Suppressor macrophage treated with lipopolysaccharide for 1 hour (primary cell): ENCODE measurements around the gene ESPNL.

Experiments used
- DNase-seq, 3 donors: peaks; one replicate each; pipeline ENCODE4 v3.0.0-alpha.2; 2020 to 2022

The ESPNL gene

GRCh38 chr2:238080518-238080917 lies 19.6 kb upstream of the ESPNL start:
- DNase-seq: no peak

- DNase-seq: no peak
Measured at GRCh38 chr2:238081150-238081549, 19.0 kb upstream of the ESPNL start.

GRCh38 chr2:238081561-238081960 lies 18.6 kb upstream of the ESPNL start:
- DNase-seq: no peak

GRCh38 chr2:238082151-238082550 lies 18.0 kb upstream of the ESPNL start:
- no peak for DNase-seq

GRCh38 chr2:238082827-238083226 lies 17.3 kb upstream of the ESPNL start:
- no peak for DNase-seq

- no peak for DNase-seq
Measured at GRCh38 chr2:238083919-238084318, 16.2 kb upstream of the ESPNL start.

- no peak for DNase-seq
Measured at GRCh38 chr2:238084761-238085160, 15.4 kb upstream of the ESPNL start.

GRCh38 chr2:238085899-238086298 lies 14.2 kb upstream of the ESPNL start:
- DNase-seq: no peak

- DNase-seq: peak; percentile 22 to 42 (median 38)
Measured at GRCh38 chr2:238087211-238087610, 12.9 kb upstream of the ESPNL start.

GRCh38 chr2:238090887-238091286 lies 9.3 kb upstream of the ESPNL start:
- DNase-seq: no peak

- no peak for DNase-seq
Measured at GRCh38 chr2:238091436-238092060, 8.6 kb upstream of the ESPNL start.

- no peak for DNase-seq
Measured at GRCh38 chr2:238092486-238093035, 7.6 kb upstream of the ESPNL start.

- DNase-seq: no peak
Measured at GRCh38 chr2:238093181-238094140, 6.7 kb upstream of the ESPNL start.

- no peak for DNase-seq
Measured at GRCh38 chr2:238094438-238095022, 5.6 kb upstream of the ESPNL start.

- no peak for DNase-seq
Measured at GRCh38 chr2:238095143-238095542, 5.0 kb upstream of the ESPNL start.

GRCh38 chr2:238096311-238097011 lies 3.7 kb upstream of the ESPNL start:
- no peak for DNase-seq

GRCh38 chr2:238097201-238097987 lies 2.7 kb upstream of the ESPNL start:
- no peak for DNase-seq

- peak; percentile 54 to 65 (median 61) for DNase-seq
Measured at GRCh38 chr2:238097988-238098871, 1.9 kb upstream of the ESPNL start.

GRCh38 chr2:238098901-238099713 lies 1.0 kb upstream of the ESPNL start:
- peak; percentile 53 to 66 (median 57) for DNase-seq

- DNase-seq: no peak
Measured at GRCh38 chr2:238099714-238100048, 459 bp upstream of the ESPNL start.
